EH (cell line): ENCODE data around the gene GMEB2.

Experiments
- DNase-seq: peaks from one replicate; pipeline ENCODE4 v3.0.0-alpha.2; 2015; ENCODE audit warnings: low read depth

Gene GMEB2

DNA sequence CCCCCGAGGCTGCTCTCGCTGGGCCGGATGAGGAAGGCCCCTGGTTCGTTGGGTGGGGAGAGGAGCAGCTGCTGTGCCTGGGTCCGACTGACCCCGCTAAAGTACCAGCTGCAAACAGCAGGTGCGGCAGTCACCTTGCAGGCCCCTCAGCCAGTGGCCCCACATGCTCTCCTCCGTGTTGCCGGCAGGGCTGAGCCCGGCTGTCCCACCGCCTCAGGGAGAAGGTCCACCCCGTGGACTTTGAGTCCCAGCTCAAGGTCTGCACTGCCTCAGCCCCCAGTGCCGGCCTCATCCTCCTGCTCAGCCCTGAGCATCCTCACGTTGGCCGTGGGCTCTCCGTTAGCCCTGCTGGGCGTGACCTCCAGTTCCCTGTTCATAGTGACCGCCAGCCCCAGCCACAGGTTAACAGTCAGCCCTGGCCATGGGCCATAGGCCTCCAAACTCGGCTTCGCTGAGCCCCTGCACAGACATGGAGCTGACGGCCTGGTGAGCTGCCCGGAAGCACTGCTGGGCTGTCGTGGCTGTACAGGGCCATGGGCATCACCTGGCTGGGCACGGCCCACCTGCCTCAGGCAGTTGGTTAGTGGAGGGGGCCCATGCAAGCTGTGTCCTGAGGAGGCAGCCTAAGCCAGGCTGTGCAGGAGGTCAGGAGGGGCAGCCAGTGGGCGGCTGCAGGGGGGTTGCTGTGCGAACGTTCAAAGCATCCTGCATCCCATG is 82.5 kb downstream of the GMEB2 start:
- DNase-seq, result no peak

DNA sequence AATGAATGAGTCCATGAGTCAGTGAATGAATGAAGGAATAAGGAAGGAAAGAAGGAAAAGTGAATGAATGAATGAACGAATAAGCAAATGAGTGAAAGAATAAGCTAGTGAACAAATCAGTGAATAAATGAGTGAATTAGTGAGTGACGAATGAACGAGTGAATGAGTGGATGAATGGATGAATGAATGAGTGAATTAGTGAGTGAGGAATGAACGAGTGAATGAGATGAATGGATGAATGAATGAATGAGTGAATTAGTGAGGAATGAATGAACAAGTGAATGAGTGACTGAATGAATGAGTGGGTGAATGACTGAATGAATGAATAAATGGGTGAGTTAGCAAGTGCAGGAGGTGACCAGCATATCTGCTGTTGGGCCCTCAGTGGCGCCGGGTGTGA is 83.2 kb downstream of the GMEB2 start:
- DNase-seq, result no peak

DNA sequence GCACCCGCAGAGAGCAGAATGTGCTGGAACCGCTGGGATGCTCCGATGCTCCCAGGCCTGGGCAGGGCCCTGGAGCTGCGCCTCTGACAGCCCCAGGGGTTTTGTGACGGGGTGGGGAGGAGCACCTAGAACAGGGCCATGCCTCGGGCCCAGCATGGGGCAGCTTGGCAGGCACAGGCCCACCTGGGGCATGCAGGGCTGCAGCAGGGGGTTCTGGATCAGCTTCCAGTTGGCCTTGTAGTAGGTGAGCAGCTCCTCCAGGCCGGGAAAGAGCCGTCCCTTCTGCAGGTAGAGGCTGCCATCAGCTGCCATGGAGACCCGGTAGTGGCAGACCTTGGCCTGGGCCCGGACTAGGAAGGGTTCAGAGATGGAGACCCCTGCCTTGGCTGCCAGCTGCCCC is 83.8 kb downstream of the GMEB2 start:
- DNase-seq, result no peak

- no peak for DNase-seq
These were observed 84.2 kb downstream of the GMEB2 start for GRCh38 chr20:63542696-63543095.

DNA sequence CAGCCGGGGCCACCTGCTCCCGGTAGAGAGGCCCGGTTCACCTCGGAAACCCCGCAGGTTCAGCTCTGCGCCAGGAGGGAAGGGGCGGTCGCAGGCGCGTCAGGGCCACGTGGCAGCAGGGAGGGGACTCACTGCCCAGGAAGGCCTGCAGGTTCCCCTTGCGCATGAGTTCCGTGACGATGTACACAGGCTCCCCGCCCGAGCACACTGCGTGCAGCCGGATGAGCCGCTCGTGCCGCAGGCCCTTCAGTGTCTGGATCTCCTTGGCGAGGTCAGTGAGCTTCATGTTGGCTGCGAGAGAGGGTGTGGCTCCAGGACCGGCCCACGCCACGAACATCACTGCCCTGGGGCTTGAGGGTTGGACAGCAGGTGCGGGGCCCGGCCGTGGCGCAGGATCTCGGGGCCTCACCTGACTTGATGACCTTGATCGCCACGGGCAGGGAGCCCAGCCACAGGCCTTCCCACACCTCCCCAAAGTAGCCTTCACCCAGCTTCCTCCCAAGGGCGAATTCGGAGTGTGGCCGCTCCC is 84.8 kb downstream of the GMEB2 start:
- no peak for DNase-seq

DNA sequence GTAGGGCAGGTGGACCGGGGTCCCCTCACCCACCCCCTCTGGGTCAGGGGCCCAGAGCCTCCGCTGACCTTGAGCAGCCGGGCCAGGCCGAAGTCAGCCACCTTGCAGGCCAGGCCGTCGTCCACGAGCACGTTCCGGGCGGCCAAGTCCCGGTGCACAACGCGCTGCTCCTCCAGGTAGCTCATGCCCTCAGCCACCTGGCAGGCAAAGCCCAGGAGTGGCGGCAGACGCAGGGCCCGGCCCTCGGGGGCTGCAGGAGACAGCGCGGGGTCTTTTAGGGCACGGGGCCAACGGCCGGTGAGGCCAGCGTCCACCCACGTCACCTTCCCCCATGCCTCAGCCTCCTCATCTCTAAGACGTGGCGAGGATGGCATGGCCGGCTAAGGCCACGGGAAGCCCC is 85.5 kb downstream of the GMEB2 start:
- no peak for DNase-seq

DNA sequence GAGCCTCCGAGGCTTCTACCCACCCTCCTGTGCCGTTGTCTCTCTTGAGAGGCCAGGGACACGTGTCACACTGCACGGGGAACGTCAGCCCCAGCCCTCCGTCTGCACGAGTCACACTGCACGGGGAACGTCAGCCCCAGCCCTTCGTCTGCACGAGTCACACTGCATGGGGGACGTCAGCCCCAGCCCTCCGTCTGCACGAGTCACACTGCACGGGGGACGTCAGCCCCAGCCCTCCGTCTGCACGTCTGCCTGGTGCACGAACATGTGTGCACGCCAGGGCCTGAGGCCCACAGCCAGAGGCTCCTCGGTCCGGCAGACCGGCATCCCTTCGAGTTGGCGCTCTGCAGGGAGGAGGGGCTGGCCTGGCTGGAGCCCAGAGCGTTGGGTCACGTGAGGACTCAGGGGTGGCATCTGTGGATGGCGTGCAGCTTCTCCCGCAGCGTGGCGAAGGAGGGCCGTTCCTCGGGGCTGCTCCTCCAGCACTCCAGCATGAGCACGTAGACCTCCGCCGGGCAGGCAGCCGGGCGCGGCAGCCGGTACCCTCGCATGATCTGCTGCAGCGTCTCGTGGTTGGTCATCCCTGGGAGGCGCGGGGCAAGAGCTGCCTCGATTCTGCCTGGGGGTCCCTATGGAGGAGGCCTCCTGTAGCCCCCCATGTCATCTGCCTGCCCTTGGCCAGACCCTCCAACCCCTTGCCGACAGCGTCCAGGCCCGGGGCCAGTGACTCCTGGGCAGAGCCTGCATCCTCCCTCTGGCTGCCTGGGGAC is 86.3 kb downstream of the GMEB2 start:
- DNase-seq, result peak; percentile 44

- DNase-seq, result no peak
These were observed 87.2 kb downstream of the GMEB2 start for GRCh38 chr20:63539441-63540370.

DNA sequence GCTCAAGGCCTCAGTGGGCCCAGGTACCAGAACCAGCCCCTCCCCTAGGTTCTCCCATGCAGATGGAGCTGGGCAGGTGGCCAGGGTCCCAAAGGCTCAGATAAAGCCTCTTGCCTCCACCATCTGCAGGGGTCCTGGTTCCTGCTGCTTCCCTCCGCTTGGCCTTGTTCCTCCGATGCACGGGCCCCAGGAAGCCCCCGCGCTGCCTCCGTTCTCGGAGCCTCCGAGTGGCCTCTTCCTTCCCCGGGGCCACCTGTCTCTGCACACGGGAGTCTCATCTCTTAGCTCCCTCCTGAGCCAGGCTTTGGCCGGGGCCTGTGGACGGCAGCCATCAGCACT is 87.8 kb downstream of the GMEB2 start:
- DNase-seq, result no peak

GRCh38 chr20:63538204-63539091 is 88.5 kb downstream of the GMEB2 start:
- DNase-seq, result no peak
